Measurements from ENCODE around the gene EPB41L4A.
"Not testable (repeated sequence)": the region's sequence is repeated elsewhere in the genome, so short reads cannot be mapped to it uniquely, and the experiment has no call there.

Gene EPB41L4A

GRCh38 chr5:112403069-112403468 is 16.0 kb downstream of the EPB41L4A start:
- ChIA-PET POLR2A (interaction anchor here (0.6 kb wide), 1 partner anchor 1173 kb away, joined by 3 read pairs; no protein-coding TSS in a partner anchor), CTCF (interaction anchor here (1.1 to 1.7 kb wide), 2 partner anchors 17 to 192 kb away, joined by 3 to 10 read pairs; partner anchors contain the start of gene EPB41L4A)
- no peak for DNase-seq (ENCODE audit: extremely low spot score)
- no peak for TF ChIP-seq CTCF (IDR thresholded peaks at IDR 0.05; ENCODE audit: control extremely low read depth, extremely low read depth, low read depth, missing control alignments)

GRCh38 chr5:112401924-112402323 is 17.2 kb downstream of the EPB41L4A start:
- no peak for TF ChIP-seq CTCF (IDR thresholded peaks at IDR 0.05; ENCODE audit: control extremely low read depth, extremely low read depth, low read depth, missing control alignments)
- ChIA-PET POLR2A (no interaction called here), CTCF (no interaction called here)
- DNase-seq (ENCODE audit: extremely low spot score): no peak

DNA sequence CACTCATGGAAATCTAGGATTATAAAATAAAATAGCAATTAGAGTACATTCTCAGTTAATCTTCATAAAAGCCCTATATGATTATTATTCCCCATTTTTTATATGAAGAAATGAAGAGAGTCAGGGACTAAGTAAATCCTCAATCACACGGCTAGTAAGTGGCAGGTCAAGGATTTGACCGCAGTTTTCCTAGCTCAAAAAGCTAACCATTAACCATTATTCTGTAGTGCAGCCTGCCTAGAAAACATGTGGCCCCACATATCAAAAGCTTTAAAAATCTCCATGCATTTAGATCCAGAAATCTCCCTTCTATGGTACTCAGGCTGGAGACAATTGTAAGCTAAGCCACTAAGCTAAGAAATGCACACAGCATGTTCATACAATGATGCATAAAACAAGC is 21.4 kb downstream of the EPB41L4A start:
- POLR2A ChIA-PET: no interaction called here
- CTCF ChIA-PET: interaction anchor here (0.9 kb wide), 1 partner anchor 14 kb away, joined by 3 read pairs; no protein-coding TSS in a partner anchor
- no peak for TF ChIP-seq CTCF (IDR thresholded peaks at IDR 0.05; ENCODE audit: control extremely low read depth, extremely low read depth, low read depth, missing control alignments)
- DNase-seq (ENCODE audit: extremely low spot score): no peak

DNA sequence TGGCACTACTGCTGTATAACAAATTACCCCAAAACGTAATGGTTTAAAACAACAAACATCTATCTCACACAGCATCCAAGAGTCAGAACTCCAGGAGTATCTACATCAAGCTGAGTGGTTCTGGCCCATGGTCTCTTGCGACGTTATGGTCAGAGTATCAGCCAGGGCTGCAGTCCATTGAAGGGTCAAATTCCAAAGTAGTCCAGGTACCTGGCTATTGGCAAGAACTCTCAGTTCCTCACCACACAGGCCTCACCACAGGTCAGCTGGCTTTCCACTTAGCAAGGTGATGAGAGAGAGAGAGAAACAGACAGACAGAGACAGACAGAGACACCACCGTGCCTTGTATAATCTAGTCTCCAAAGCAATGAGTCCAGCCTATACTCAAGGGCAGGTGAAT is 22.6 kb downstream of the EPB41L4A start:
- no peak for TF ChIP-seq CTCF (IDR thresholded peaks at IDR 0.05; ENCODE audit: control extremely low read depth, extremely low read depth, low read depth, missing control alignments)
- no peak for DNase-seq (ENCODE audit: extremely low spot score)
- ChIA-PET POLR2A (no interaction called here), CTCF (no interaction called here)

- CTCF ChIA-PET: not testable (repeated sequence)
These were observed 23.8 kb downstream of the EPB41L4A start for GRCh38 chr5:112395299-112395698.

DNA sequence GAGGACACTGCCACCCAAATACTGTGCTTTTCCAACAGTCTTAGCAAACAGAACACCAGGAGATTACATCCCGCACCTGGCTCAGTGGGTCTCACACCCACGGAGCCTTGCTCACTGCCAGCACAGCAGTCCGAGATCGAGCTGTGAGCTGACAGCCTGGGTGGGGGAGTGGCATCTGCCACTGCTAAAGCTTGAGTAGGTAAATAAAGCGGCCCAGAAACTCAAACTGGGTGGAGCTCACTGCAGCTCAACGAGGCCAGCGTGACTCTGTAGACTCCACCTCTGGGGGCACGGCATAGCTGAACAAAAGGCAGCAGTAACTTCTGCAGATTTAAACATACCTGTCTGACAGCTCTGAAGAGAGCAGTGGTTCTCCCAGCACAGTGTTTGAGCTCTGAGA is 28.8 kb downstream of the EPB41L4A start:
- ChIA-PET POLR2A (no interaction called here), CTCF (interaction anchor here (1.0 to 1.2 kb wide), 3 partner anchors 14 to 30 kb away, joined by 3 read pairs; partner anchors contain the start of gene EPB41L4A)
- no peak for DNase-seq (ENCODE audit: extremely low spot score)
- no peak for TF ChIP-seq CTCF (IDR thresholded peaks at IDR 0.05; ENCODE audit: control extremely low read depth, extremely low read depth, low read depth, missing control alignments)

More at GRCh38 chr5:112395299-112395698, 23.8 kb downstream of the EPB41L4A start:
- DNase-seq (ENCODE audit: extremely low spot score); POLR2A ChIA-PET: not testable (repeated sequence)

- CTCF ChIA-PET: interaction anchor here (1.4 to 1.5 kb wide), 2 partner anchors 32 to 47 kb away, joined by 3 to 4 read pairs; no protein-coding TSS in a partner anchor
These were observed 30.3 kb downstream of the EPB41L4A start for GRCh38 chr5:112388739-112389138.

More at GRCh38 chr5:112388739-112389138, 30.3 kb downstream of the EPB41L4A start:
- DNase-seq (ENCODE audit: extremely low spot score): no peak
- TF ChIP-seq CTCF (IDR thresholded peaks at IDR 0.05; ENCODE audit: control extremely low read depth, extremely low read depth, low read depth, missing control alignments): no peak
- POLR2A ChIA-PET: no interaction called here

All from GM10248 (cell line).